AG09309 (cell line): Measurements from ENCODE around the gene AKT1S1.

Experiments
- DNase-seq: peaks from one replicate; pipeline ENCODE4 v3.0.0-alpha.2; 2010; ENCODE audit warnings: low read depth
- H3K4me3 ChIP-seq: 2 replicates; pipeline ENCODE4 v1.5.1; 2011; ENCODE audit warnings: mild to moderate bottlenecking, low read depth, low read length, moderate library complexity; ENCODE audit not compliant: control insufficient read depth
- CTCF ChIP-seq: IDR thresholded peaks from 2 replicates; pipeline ENCODE4 v1.5.1; 2011; ENCODE audit warnings: mild to moderate bottlenecking, low read depth, low read length, inconsistent platforms; ENCODE audit not compliant: insufficient read depth, control insufficient read depth; ENCODE audit errors: missing control alignments

AKT1S1 gene

GRCh38 chr19:49859682-49860335 is 17.3 kb downstream of the AKT1S1 start:
- DNase-seq: no peak
- no peak overlapping the region for H3K4me3 ChIP-seq
- no peak for TF ChIP-seq CTCF

GRCh38 chr19:49858088-49858985 is 18.8 kb downstream of the AKT1S1 start:
- no peak overlapping the region for H3K4me3 ChIP-seq
- no peak for DNase-seq
- TF ChIP-seq CTCF: no peak

- H3K4me3 ChIP-seq: no peak overlapping the region
- DNase-seq: no peak
- TF ChIP-seq CTCF: no peak
These were observed 19.4 kb downstream of the AKT1S1 start for GRCh38 chr19:49857838-49858087.

- TF ChIP-seq CTCF: no peak
- H3K4me3 ChIP-seq: no peak overlapping the region
These were observed 19.9 kb downstream of the AKT1S1 start for GRCh38 chr19:49857061-49857837.

GRCh38 chr19:49856574-49857021 is 20.6 kb downstream of the AKT1S1 start:
- TF ChIP-seq CTCF: no peak
- no peak for DNase-seq
- no peak overlapping the region for H3K4me3 ChIP-seq

More at GRCh38 chr19:49857061-49857837, 19.9 kb downstream of the AKT1S1 start:
- DNase-seq: no peak

- TF ChIP-seq CTCF: no peak
- H3K4me3 ChIP-seq: no peak overlapping the region
- DNase-seq: no peak
These were observed 21.2 kb downstream of the AKT1S1 start for GRCh38 chr19:49855676-49856573.
